MM.1S (cell line): ENCODE data around the gene GALNT12.

ENCODE experiments used
- CTCF ChIP-seq: fragments of 300-600 bp; sonication (generic); IDR thresholded peaks from 2 replicates; pipeline ENCODE4 v1.5.1; 2016; ENCODE audit warnings: antibody characterized with exemption, low read length, mixed read lengths
- EZH2 ChIP-seq: fragments of 300-600 bp; sonication (generic); optimal IDR thresholded peaks from 2 replicates; pipeline ENCODE3; 2017; ENCODE audit warnings: low read depth, mild to moderate bottlenecking, antibody characterized with exemption, low read length, mixed read lengths

GRCh38 chr9:98852460-98852734 lies 44.9 kb downstream of the GALNT12 start:
- TF ChIP-seq CTCF (no peak), EZH2 (no peak)
